HCT116 (cell line): ENCODE measurements around the gene UXS1.

Experiments
- CEBPB ChIP-seq: IDR thresholded peaks from 2 replicates; pipeline ENCODE4 v1.6.1; 2012; ENCODE audit warnings: low read depth
- CTCF ChIP-seq, 3 experiments: fragments of 200-600 bp in 1 of 3; sonication (generic) in 1 of 3; IDR thresholded peaks in 2 of 3; conservative IDR thresholded peaks in 1 of 3; 2 replicates each; pipeline ENCODE4 v1.5.1; 2012 to 2017; ENCODE audit warnings: low read depth in 2 of 3, low read length in 2 of 3, antibody characterized with exemption in 1 of 3, borderline replicate concordance in 1 of 3, control low read depth in 1 of 3, mild to moderate bottlenecking in 1 of 3, mixed read lengths in 1 of 3, mixed run types in 1 of 3, moderate library complexity in 1 of 3; ENCODE audit not compliant: insufficient read depth in 1 of 3
- EZH2 ChIP-seq: fragments of 200-600 bp; sonication (generic); IDR thresholded peaks from 2 replicates; pipeline ENCODE4 v1.6.1; 2017; ENCODE audit warnings: antibody characterized with exemption, mixed run types
- EZH2phosphoT487 ChIP-seq: fragments of 200-600 bp; IDR thresholded peaks from 2 replicates; pipeline ENCODE4 v1.6.1; 2018; ENCODE audit warnings: antibody characterized with exemption, borderline replicate concordance
- JUND ChIP-seq: IDR thresholded peaks from 2 replicates; pipeline ENCODE4 v1.6.1; 2012
- POLR2A ChIP-seq: IDR thresholded peaks from 2 replicates; pipeline ENCODE4 v1.7.0; 2011; ENCODE audit warnings: borderline replicate concordance; ENCODE audit not compliant: insufficient read depth, insufficient read length; ENCODE audit errors: extremely low read depth
- POLR2AphosphoS5 ChIP-seq: IDR thresholded peaks from 2 replicates; pipeline ENCODE4 v1.6.1; 2011; ENCODE audit warnings: mild to moderate bottlenecking, low read depth, low read length, moderate library complexity
- RAD21 ChIP-seq: IDR thresholded peaks from 2 replicates; pipeline ENCODE4 v1.6.1; 2012; ENCODE audit warnings: low read depth, mild to moderate bottlenecking
- SIN3A ChIP-seq: IDR thresholded peaks from 2 replicates; pipeline ENCODE4 v1.6.1; 2012; ENCODE audit warnings: low read depth
- YY1 ChIP-seq: IDR thresholded peaks from 2 replicates; pipeline ENCODE4 v1.6.1; 2011; ENCODE audit warnings: low read length, low read depth, moderate library complexity, mild to moderate bottlenecking; ENCODE audit not compliant: insufficient replicate concordance; ENCODE audit errors: extremely low read depth

DNA sequence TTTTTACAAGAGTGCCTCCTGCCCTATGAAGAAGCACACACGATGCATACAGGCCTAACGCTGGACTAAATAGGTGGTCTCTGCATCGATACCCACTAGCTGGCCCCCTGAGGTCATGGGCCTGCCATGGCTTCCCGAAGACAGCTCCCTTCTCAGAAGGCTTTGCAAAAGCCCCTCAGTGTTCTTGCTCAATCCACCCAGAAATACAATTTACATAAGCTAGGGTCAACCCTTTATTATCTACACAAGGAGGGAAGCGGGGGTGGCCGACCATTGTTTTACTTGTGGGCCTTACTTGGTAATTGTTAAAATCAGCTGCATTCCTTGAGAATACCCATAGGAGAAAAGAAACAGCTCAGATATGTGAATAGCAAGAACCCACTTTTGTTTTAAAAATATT lies 28.5 kb downstream of the UXS1 start:
- TF ChIP-seq CTCF (IDR thresholded peaks at IDR 0.05 in 2 of 3, conservative IDR thresholded peaks at IDR 0.05 in 1 of 3; ENCODE audit: borderline replicate concordance in 1 of 3, insufficient read depth in 1 of 3, low read depth in 2 of 3, low read length in 2 of 3) (no peak), RAD21 (no peak), YY1 (no peak), POLR2AphosphoS5 (no peak), POLR2A (no peak), JUND (no peak), EZH2phosphoT487 (no peak), CEBPB (no peak), SIN3A (no peak), EZH2 (no peak)
